GM23248 (cell line): Measurements from ENCODE around the gene GDPD5.

ENCODE experiments used
- EZH2 ChIP-seq: fragments of 200-600 bp; sonication (generic); IDR thresholded peaks from 2 replicates; pipeline ENCODE4 v1.6.1; 2018; ENCODE audit warnings: antibody characterized with exemption, mild to moderate bottlenecking; ENCODE audit not compliant: insufficient read depth, poor library complexity, severe bottlenecking
- EZH2phosphoT487 ChIP-seq: fragments of 200-600 bp; sonication (generic); IDR thresholded peaks from 2 replicates; pipeline ENCODE4 v1.6.1; 2018; ENCODE audit warnings: antibody characterized with exemption, moderate library complexity, mild to moderate bottlenecking, low read depth; ENCODE audit not compliant: insufficient read depth

GRCh38 chr11:75563501-75563977 lies 37.8 kb upstream of the GDPD5 start:
- TF ChIP-seq EZH2 (no peak), EZH2phosphoT487 (no peak)
